RWPE1 (cell line): Measurements from ENCODE around the gene TOX2.

Source experiments
- CTCF ChIA-PET: fragments of 350-600 bp; sonication (Branson Sonifier 250); formaldehyde crosslinking; extraction: SDS; loops from one replicate; lab custom pipeline; 2021; lab: Yijun Ruan, JAX
- POLR2A ChIA-PET: fragments of 400-600 bp; formaldehyde crosslinking; extraction: SDS; loops from one replicate; lab custom pipeline; 2020; ENCODE audit warnings: antibody characterized with exemption; ENCODE audit not compliant: low non-redundant PET; lab: Yijun Ruan, JAX
- DNase-seq: peaks from one replicate; pipeline ENCODE4 v3.0.0; 2012; ENCODE audit warnings: low spot score
- H3K27ac ChIP-seq: fragments of 450-650 bp; 2 replicates; pipeline ENCODE4 v1.5.1; 2017
- CTCF ChIP-seq: fragments of 450-650 bp; conservative IDR thresholded peaks from 2 replicates; pipeline ENCODE4 v1.5.1; 2017; ENCODE audit warnings: low read depth, mild to moderate bottlenecking

TOX2 gene

GRCh38 chr20:43988867-43989266, 74.2 kb downstream of the TOX2 start:
- TF ChIP-seq CTCF = no peak
- ChIA-PET POLR2A (no interaction called here), CTCF (interaction anchor here (0.5 kb wide), 1 partner anchor 136 kb away, joined by 3 read pairs; no protein-coding TSS in a partner anchor)
- H3K27ac ChIP-seq = no peak overlapping the region
- DNase-seq = no peak

GRCh38 chr20:43991261-43991660, 76.6 kb downstream of the TOX2 start:
- ChIA-PET POLR2A (no interaction called here), CTCF (no interaction called here)
- DNase-seq = no peak
- no peak for TF ChIP-seq CTCF
- H3K27ac ChIP-seq = no peak overlapping the region

- TF ChIP-seq CTCF = no peak
- DNase-seq = no peak
- POLR2A ChIA-PET = no interaction called here
- H3K27ac ChIP-seq = no peak overlapping the region
- CTCF ChIA-PET = no interaction called here
Observed at GRCh38 chr20:43991982-43992381, 77.3 kb downstream of the TOX2 start.

- H3K27ac ChIP-seq = no peak overlapping the region
- ChIA-PET POLR2A (no interaction called here), CTCF (interaction anchor here (0.5 to 0.6 kb wide), 2 partner anchors 29 to 59 kb away, joined by 3 read pairs; no protein-coding TSS in a partner anchor)
- no peak for TF ChIP-seq CTCF
- no peak for DNase-seq
Observed at GRCh38 chr20:43992885-43993284, 78.2 kb downstream of the TOX2 start.

GRCh38 chr20:43993560-43993959, 78.9 kb downstream of the TOX2 start:
- CTCF ChIA-PET = interaction anchor here (0.5 to 0.7 kb wide), 3 partner anchors 30 to 131 kb away, joined by 3 read pairs; no protein-coding TSS in a partner anchor
- no peak for TF ChIP-seq CTCF
- no peak for DNase-seq
- no peak overlapping the region for H3K27ac ChIP-seq
- POLR2A ChIA-PET = no interaction called here

- no peak for TF ChIP-seq CTCF
- peak; percentile 57 for DNase-seq
- H3K27ac ChIP-seq = no peak overlapping the region
- ChIA-PET POLR2A (interaction anchor here (0.6 kb wide), 1 partner anchor 214 kb away, joined by 5 read pairs; no protein-coding TSS in a partner anchor), CTCF (interaction anchor here (0.6 to 2.5 kb wide), 3 partner anchors 11 to 564 kb away, joined by 3 to 10 read pairs (median 5); no protein-coding TSS in a partner anchor)
Observed at GRCh38 chr20:43994486-43995100, 79.9 kb downstream of the TOX2 start.
